Ascending aorta (tissue), 2 donors: ENCODE data around the gene GPRC5A. TPM values are rescaled to one million over a fixed set of nuclear protein-coding genes. Genes with fewer than 3 reads are reported as not detected.

Experiments used
- DNase-seq, 2 donors: peaks; one replicate each; pipeline ENCODE4 v3.0.0-alpha.2; 2019; ENCODE audit warnings: low spot score in 2 of 2
- H3K27ac ChIP-seq, 2 donors: fragments of 200-600 bp; sonication (generic); one replicate each; pipeline ENCODE4 v1.5.1; 2016 to 2017; ENCODE audit warnings: mild to moderate bottlenecking in 1 of 2
- H3K27me3 ChIP-seq: fragments of 200-600 bp; sonication (generic); one replicate; pipeline ENCODE4 v1.5.1; 2017
- H3K36me3 ChIP-seq, 2 donors: fragments of 200-600 bp; sonication (generic); one replicate each; pipeline ENCODE4 v1.5.1; 2016
- H3K4me1 ChIP-seq, 2 donors: fragments of 200-600 bp; sonication (generic); one replicate each; pipeline ENCODE4 v1.5.1; 2016 to 2017; ENCODE audit warnings: mild to moderate bottlenecking in 1 of 2
- H3K4me3 ChIP-seq, 2 donors: fragments of 200-600 bp; sonication (generic); one replicate each; pipeline ENCODE4 v1.5.1; 2016 to 2017; ENCODE audit warnings: mild to moderate bottlenecking in 1 of 2
- H3K9me3 ChIP-seq, 2 donors: fragments of 200-600 bp; sonication (generic); one replicate each; pipeline ENCODE4 v1.5.1; 2016
- intact Hi-C: fragments of 100-400 bp; cut with DNase I; formaldehyde crosslinking; loops from one replicate; pipeline ENCODE4 v1.15.1; 2023
- total RNA-seq: library from RNA; depleted of rRNA; stranded (reverse); fragments of >200 nt; gene quantifications from one replicate; pipeline ENCODE4 v1.1.0, GENCODE V29; 2016
- TF ChIP-seq, protein P1 (sequence below), 3 experiments: fragments of 200-600 bp in 2 of 3; fragments of 450-650 bp in 1 of 3; sonication (generic) in 2 of 3; IDR thresholded peaks; one replicate each; pipeline ENCODE4 v1.5.1; 2016 to 2019; ENCODE audit warnings: antibody characterized with exemption in 3 of 3, mild to moderate bottlenecking in 1 of 3, moderate library complexity in 1 of 3

The GPRC5A gene
- total RNA-seq, 1 donor from 2014 or later, result 23.8 TPM

DNA sequence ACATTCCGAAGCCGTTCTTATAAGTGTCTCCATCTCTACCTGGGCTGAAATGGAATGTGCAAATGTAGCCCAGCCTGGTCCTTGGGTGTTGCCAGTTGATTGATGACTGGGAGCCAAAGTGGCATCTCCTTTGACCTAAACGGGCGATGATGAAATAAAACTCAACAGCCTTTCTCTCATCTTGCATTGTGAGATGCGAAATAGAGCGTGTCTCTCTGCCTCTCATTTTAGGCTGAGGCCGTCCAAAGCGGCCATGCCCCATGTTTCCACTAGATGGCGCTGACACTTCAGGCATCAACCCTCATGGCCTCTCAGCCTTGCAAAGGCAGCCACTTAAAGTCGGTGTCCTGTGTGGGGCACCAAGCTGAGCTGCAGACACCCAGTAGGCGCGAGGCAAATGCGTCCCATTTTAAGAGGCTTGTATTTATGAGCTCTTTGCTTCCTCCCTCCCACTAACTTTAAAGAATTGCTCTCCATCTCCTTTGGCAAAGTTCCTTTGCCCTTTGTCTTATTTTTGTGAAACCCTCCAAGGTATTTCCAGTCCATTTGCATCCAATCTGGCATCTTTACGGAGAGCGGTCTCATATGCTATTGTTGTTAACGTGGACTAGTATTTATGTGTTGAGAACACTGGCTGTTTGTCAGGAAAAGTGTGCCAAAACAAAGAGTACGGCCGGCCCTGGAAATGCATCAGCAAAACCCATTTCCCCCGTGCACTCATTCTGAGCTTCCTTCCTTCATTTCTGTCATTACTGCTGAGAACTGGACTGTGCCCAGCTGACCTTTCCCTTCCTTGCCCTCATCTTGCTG is 25.0 kb downstream of the GPRC5A start:
- Histone ChIP-seq H3K27ac (peak overlapping the region; percentile 47 to 64), H3K36me3 (peaks cover 17 to 23% of the 10 kb centered on the region in 2 donors), H3K4me3 (no peak overlapping the region), H3K4me1 (peaks cover 0 to 13% of the 10 kb centered on the region in 2 donors), H3K9me3 (no peaks in the 10 kb centered on the region), H3K27me3 (no peaks in the 10 kb centered on the region)
- TF ChIP-seq, protein P1, sequence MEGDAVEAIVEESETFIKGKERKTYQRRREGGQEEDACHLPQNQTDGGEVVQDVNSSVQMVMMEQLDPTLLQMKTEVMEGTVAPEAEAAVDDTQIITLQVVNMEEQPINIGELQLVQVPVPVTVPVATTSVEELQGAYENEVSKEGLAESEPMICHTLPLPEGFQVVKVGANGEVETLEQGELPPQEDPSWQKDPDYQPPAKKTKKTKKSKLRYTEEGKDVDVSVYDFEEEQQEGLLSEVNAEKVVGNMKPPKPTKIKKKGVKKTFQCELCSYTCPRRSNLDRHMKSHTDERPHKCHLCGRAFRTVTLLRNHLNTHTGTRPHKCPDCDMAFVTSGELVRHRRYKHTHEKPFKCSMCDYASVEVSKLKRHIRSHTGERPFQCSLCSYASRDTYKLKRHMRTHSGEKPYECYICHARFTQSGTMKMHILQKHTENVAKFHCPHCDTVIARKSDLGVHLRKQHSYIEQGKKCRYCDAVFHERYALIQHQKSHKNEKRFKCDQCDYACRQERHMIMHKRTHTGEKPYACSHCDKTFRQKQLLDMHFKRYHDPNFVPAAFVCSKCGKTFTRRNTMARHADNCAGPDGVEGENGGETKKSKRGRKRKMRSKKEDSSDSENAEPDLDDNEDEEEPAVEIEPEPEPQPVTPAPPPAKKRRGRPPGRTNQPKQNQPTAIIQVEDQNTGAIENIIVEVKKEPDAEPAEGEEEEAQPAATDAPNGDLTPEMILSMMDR (IDR thresholded peaks at IDR 0.05), result peak; percentile 93 to 97 (median 96)
- peak; percentile 65 to 95 for DNase-seq
- intact Hi-C loops, result loop anchor here (1.0 to 5.0 kb wide), 4 partner anchors 67 to 296 kb away; partner anchors contain the start of gene APOLD1

DNA sequence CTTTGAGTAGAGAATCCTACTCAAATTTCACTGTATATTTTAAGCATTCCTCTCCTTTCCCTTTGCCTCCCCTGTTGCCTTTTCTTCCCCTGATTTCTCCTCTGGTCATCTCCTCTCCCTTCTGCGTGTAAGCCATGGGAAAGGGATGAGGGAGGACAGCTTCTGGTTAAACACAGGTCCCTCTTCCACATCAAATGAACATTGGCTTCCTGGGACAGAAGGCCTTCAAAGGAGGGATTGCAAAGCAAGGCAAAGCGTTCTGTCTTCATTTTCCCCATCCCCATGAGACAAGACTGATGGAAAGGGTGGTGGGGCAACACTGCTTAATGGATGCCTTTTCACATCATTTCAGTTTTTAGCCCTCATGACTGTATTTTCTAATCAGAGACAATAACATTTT is 26.2 kb downstream of the GPRC5A start:
- H3K4me3 ChIP-seq, result no peak overlapping the region
- no peaks in the 10 kb centered on the region for H3K9me3 ChIP-seq
- peak overlapping the region in 1 of 2 donors; percentile 23 for H3K27ac ChIP-seq
- no peak for DNase-seq
- TF ChIP-seq, protein P1 (IDR thresholded peaks at IDR 0.05), result no peak
- H3K27me3 ChIP-seq, result no peaks in the 10 kb centered on the region
- intact Hi-C loops, result loop anchor here (2.0 to 5.0 kb wide), 3 partner anchors 130 to 295 kb away; partner anchors contain the start of gene APOLD1
- peaks cover 8 to 17% of the 10 kb centered on the region in 2 donors for H3K36me3 ChIP-seq
- peaks cover 0 to 13% of the 10 kb centered on the region in 2 donors for H3K4me1 ChIP-seq

DNA sequence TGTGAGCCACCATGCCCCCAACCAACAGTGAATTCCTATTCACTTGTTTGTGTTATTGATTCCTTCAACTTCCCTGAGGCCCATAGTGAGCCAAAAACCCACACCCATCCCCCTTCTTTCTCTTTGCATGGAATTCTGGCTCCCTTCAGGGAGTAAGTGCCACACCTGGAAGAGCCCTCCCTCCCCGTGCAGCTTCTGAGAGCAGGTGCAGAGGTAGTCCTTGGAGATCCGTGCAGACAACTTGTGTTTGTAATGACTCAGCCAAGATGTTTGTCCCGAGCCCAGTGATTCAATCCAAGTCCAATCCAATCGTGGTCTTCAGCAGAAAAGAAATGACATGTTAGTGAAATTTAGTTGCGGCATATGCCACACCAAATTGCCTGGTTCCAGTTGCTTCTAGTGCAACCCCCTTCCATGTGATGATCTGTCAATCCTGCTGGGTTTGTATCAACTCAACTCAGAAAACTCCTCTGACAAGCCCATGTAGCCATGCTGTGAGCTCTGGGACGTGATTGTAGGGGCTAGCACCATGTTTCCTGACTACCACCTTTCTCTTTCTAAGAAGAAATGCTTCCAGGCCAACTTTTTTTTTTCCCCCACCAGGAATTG is 27.5 kb downstream of the GPRC5A start:
- TF ChIP-seq, protein P1 (IDR thresholded peaks at IDR 0.05), result no peak
- Histone ChIP-seq H3K27me3 (no peaks in the 10 kb centered on the region), H3K27ac (no peak overlapping the region), H3K36me3 (peaks cover 0 to 5% of the 10 kb centered on the region in 2 donors), H3K9me3 (no peaks in the 10 kb centered on the region), H3K4me3 (no peak overlapping the region), H3K4me1 (peaks cover 0 to 13% of the 10 kb centered on the region in 2 donors)
- intact Hi-C loops, result loop anchor here (5.0 kb wide), 2 partner anchors 132 to 178 kb away; partner anchors contain the start of gene APOLD1
- no peak for DNase-seq

DNA sequence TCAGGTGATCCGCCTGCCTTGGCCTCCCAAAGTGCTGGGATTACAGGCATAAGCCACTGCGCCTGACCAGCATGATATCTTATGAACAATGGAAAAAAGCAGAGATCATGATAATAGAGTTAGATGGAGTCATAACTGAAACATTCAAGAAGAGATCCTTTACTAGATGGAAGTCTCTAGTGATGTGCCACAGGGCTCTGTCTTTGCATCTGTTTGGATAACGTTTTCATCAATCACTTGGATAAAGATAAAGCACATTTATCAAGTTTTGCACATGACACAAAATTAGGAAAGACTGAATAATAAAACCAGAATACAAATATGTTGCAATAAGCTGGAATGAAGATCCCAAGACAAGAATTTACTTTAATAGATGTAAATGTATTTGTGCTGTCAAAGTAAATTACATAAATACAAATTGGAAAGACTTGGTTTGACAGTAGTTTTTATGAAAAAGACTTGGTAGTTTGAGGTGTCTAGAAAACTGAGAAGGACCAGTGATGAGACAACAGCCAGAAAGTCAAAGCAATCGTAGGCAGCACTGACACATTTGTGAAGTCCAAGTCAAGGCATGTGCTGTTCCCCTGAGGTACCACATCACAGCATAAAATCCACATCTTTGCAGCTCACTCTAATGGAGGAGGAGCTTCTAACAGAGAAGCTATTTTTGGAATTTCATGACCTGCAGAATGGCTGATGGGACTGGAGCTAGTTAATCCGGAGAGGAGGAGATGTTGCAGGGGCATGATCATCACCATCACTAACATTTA is 28.5 kb downstream of the GPRC5A start:
- TF ChIP-seq, protein P1 (IDR thresholded peaks at IDR 0.05), result no peak
- intact Hi-C loops, result loop anchor here (5.0 kb wide), 2 partner anchors 133 to 177 kb away; partner anchors contain the start of gene APOLD1
- no peaks in the 10 kb centered on the region for H3K27me3 ChIP-seq
- no peak overlapping the region for H3K4me3 ChIP-seq
- H3K9me3 ChIP-seq, result no peaks in the 10 kb centered on the region
- peaks cover 0 to 13% of the 10 kb centered on the region in 2 donors for H3K4me1 ChIP-seq
- no peak overlapping the region for H3K27ac ChIP-seq
- no peak for DNase-seq
- peaks cover 0 to 5% of the 10 kb centered on the region in 2 donors for H3K36me3 ChIP-seq

DNA sequence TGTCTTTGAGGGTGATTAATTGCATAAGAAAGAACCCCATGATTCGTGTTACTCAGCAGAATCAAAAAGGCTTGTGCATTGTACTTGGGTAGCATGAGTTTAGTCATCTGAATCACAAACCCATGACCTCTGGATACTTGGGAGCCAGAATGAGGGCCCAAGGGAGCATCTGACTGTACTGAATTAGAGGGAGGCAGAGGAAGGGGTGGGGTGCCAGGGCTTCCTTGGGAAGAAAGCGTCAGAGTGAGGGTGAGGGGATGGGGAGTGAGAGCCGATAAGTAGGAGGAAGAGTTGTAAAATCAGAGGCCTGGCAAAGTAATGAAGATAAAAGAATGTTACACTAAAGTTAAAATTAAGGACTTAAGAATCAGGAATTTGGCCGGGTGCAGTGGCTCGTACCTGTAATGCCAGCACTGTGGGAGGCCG is 30.8 kb downstream of the GPRC5A start:
- intact Hi-C loops, result no loop called here
- TF ChIP-seq, protein P1 (IDR thresholded peaks at IDR 0.05), result no peak
- H3K36me3 ChIP-seq, result peaks cover 0 to 5% of the 10 kb centered on the region in 2 donors
- no peaks in the 10 kb centered on the region for H3K9me3 ChIP-seq
- DNase-seq, result peak in 1 of 2 donors; percentile 58
- H3K27ac ChIP-seq, result no peak overlapping the region
- peaks cover 0 to 12% of the 10 kb centered on the region in 2 donors for H3K4me1 ChIP-seq
- no peaks in the 10 kb centered on the region for H3K27me3 ChIP-seq
- no peak overlapping the region for H3K4me3 ChIP-seq
